Retina (tissue), 1 donor: ENCODE measurements around the gene NLRX1.
"Not testable (repeated sequence)": the region's sequence is repeated elsewhere in the genome, so short reads cannot be mapped to it uniquely, and the experiment has no call there.

Experiments
- DNase-seq: peaks from one replicate; pipeline ENCODE4 v3.0.0-alpha.2; 2016

The NLRX1 gene

DNA sequence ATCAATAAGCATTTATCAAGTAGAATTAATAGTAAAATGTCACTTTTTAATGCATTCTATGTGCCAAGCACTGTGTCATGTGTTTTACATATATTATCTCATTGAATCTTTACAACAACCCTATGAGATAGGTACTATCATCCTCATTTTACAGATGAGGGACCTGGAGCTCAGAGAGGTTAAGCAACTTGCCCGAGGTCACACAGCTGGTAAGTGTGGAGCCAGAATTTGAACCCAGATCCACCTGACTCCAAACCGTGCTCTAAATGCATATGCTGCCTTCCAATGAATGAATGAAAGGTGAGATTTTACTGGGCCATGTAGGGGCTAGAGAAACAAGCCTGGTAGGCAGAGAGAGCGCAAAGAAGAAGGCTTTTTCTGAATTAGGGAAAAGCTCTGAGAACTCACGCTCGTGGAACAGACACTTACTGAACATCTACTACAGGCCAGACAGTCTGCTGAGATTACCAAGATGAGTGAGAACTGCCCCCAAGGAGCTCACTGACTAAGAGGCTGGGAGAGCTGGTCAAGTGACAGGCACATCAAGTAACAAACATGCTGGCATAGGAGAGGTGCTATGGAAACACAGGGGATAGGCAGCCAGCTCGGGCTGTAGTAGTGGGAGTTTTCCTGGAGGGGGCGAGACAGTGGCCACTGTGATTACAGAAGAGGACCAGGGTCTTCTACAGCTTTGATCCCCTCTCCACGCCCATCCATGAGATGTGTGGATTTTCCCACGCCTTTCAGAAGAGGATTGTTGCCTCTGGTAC is 15.3 kb upstream of the NLRX1 start:
- no peak for DNase-seq

- no peak for DNase-seq
Measured at GRCh38 chr11:119154178-119154577, 14.3 kb upstream of the NLRX1 start.

GRCh38 chr11:119155733-119156492 is 12.6 kb upstream of the NLRX1 start:
- no peak for DNase-seq

DNA sequence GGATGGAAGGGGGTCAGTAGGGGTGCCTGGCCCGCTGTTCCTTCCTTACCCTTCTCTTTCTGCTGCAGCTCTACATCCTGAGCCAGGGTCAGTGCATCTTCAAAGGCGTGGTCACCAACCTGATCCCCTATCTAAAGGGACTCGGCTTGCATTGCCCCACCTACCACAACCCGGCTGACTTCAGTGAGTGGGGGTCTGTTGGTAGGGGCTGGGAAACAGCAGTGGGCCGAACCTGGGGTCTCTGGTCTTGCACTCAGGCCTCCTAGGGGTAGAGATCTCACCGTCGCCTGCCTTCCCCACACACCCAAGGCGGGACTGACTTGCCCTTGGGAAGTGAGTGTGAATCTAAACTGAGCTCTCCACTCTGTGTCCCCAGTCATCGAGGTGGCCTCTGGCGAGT is 12.0 kb upstream of the NLRX1 start:
- DNase-seq, result no peak

DNA sequence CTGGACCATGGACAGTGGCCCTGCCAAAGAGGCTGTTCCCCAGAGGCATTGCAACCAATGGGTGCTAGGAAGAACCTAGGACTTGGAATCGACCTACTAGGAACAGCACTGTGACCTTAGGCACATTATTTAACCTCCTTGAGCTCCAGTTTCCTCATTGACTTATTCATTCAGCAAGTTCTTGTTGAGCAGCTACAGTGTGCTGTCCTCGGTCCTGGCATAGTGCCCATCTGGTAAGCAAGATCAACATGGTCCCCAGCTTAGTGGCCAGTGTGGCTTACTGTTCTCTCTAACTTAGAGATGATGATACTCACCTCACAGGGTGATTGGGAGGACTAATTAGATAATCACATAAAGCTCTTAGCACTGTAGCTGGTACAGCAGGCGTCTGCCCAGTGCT is 11.5 kb upstream of the NLRX1 start:
- no peak for DNase-seq

- DNase-seq, result no peak
Measured at GRCh38 chr11:119158467-119158866, 10.1 kb upstream of the NLRX1 start.

DNA sequence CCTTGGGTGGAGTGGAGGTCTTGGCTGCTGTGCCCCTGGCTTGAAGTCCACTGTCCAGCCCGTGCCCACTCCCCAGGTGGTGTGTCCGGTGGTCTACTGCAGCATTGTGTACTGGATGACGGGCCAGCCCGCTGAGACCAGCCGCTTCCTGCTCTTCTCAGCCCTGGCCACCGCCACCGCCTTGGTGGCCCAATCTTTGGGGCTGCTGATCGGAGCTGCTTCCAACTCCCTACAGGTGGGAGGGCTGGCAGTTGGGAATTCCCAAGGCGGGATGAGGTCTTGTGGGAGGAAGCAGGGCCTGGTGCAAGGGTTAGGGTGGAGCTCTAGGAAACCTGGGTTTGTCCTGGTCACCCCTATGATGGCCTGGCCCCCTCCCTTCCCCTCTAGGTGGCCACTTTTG is 8.4 kb upstream of the NLRX1 start:
- DNase-seq, result no peak

GRCh38 chr11:119161871-119162270 is 6.7 kb upstream of the NLRX1 start:
- no peak for DNase-seq

GRCh38 chr11:119166368-119167076 is 2.0 kb upstream of the NLRX1 start:
- DNase-seq, result no peak

DNA sequence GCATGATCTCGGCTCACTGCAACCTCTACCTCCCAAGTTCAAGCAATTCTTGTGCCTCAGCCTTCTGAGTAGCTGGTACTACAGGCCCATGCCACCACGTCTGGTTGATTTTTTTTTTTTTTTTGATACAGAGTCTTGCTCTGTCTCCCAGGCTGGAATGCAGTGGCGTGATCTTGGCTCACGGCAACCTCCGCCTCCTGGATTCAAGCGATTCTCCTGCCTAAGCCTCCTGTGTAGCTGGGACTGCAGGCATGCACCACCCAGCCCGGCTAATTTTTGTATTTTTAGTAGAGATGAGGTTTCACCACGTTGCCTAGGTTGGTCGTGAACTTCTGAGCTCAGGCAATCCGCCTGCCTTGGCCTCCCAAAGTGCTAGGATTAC is 1.5 kb upstream of the NLRX1 start:
- DNase-seq, result not testable (repeated sequence)

GRCh38 chr11:119167933-119168332 is 592 bp upstream of the NLRX1 start:
- no peak for DNase-seq

GRCh38 chr11:119169282-119169719 is 776 bp downstream of the NLRX1 start:
- peak; percentile 70 for DNase-seq

- DNase-seq, result no peak
Measured at GRCh38 chr11:119172513-119172912, 4.0 kb downstream of the NLRX1 start.

DNA sequence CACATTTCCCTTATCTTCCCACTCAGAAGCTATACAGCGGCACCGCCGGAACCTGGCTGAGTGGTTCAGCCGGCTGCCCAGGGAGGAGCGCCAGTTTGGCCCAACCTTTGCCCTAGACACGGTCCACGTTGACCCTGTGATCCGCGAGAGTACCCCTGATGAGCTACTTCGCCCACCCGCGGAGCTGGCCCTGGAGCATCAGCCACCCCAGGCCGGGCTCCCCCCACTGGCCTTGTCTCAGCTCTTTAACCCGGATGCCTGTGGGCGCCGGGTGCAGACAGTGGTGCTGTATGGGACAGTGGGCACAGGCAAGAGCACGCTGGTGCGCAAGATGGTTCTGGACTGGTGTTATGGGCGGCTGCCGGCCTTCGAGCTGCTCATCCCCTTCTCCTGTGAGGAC is 4.9 kb downstream of the NLRX1 start:
- no peak for DNase-seq

- no peak for DNase-seq
Measured at GRCh38 chr11:119175493-119176077, 7.1 kb downstream of the NLRX1 start.

GRCh38 chr11:119178166-119178680 is 9.7 kb downstream of the NLRX1 start:
- no peak for DNase-seq

GRCh38 chr11:119179342-119179741 is 10.8 kb downstream of the NLRX1 start:
- DNase-seq, result no peak

DNA sequence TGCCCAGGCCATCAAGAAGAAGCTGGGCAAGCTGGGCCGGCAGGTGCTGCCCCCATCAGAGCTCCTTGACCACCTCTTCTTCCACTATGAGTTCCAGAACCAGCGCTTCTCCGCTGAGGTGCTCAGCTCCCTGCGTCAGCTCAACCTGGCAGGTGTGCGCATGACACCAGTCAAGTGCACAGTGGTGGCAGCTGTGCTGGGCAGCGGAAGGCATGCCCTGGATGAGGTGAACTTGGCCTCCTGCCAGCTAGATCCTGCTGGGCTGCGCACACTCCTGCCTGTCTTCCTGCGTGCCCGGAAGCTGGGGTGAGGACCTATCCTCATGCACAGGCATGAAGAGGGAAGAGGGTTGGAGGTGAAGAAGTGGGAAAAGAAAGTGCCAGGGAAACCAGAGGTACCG is 11.5 kb downstream of the NLRX1 start:
- no peak for DNase-seq

- no peak for DNase-seq
Measured at GRCh38 chr11:119180729-119181676, 12.5 kb downstream of the NLRX1 start.

DNA sequence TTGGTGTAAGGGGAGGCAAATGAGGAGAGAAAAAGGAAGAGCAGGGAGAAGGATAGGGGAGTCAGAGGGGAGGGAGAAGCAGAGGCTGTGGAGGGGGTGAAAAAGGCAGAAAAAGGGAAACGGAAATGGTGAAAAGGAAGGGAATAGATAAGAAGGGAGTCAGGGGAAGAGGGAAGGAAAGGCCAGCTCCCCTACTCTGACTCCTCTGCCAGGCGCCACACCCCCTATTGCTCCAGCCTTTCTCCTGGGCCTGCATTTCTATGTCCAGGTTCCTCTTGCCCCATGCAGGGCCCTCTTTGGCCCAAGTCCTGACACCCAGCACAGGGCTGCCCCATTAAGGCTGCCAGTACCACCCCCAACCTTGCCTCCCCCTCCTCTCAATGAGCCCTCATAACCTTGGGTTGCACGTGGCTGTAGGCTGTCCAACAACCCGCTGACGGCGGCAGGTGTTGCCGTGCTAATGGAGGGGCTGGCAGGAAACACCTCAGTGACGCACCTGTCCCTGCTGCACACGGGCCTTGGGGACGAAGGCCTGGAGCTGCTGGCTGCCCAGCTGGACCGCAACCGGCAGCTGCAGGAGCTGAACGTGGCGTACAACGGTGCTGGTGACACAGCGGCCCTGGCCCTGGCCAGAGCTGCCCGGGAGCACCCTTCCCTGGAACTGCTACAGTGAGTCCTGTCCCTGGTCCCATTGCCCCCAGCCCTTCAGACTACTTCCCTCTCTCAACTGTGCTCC is 13.3 kb downstream of the NLRX1 start:
- no peak for DNase-seq

- not testable (repeated sequence) for DNase-seq
Measured at GRCh38 chr11:119184399-119184798, 15.9 kb downstream of the NLRX1 start.
